Measurements from ENCODE around the gene ATP5F1E.

GRCh38 chr20:58992911-58993310 lies 39.2 kb downstream of the ATP5F1E start:
- TF ChIP-seq SUZ12 (IDR thresholded peaks at IDR 0.05) (no peak), ELF4 (IDR thresholded peaks at IDR 0.05) (no peak)

Data from HEK293T (cell line).